ENCODE measurements around the gene MORN5. TPM values are rescaled to one million over a fixed set of nuclear protein-coding genes. Genes with fewer than 3 reads are reported as not detected.

Gene MORN5
- total RNA-seq, 1 experiment from 2014 or later = not detected

- ATAC-seq (no peak), DNase-seq (ENCODE audit: low read depth, low spot score) (no peak)
- POLR2A ChIA-PET = no interaction called here
- Histone ChIP-seq H3K4me3 (ENCODE audit: low read depth in 2 of 2, low read length in 2 of 2) (no peak overlapping the region), H3K36me3 (ENCODE audit: control insufficient read depth, insufficient read depth, low read length) (peaks cover 10% of the 10 kb centered on the region), H3K27ac (ENCODE audit: low read length) (no peak overlapping the region), H3K4me1 (ENCODE audit: control insufficient read depth, insufficient read depth, low read length) (no peaks in the 10 kb centered on the region), H3K27me3 (ENCODE audit: control insufficient read depth, insufficient read depth, low read length) (no peaks in the 10 kb centered on the region), H3K9me3 (ENCODE audit: control insufficient read depth, insufficient read depth, low read depth, low read length) (no peaks in the 10 kb centered on the region)
- no TSS peak for BruUV-seq (replicated peaks)
- TF ChIP-seq POLR2AphosphoS5 (IDR thresholded peaks at IDR 0.05; ENCODE audit: low read depth, low read length) (no peak), TCF7L2 (IDR thresholded peaks at IDR 0.05; ENCODE audit: low read depth, low read length) (no peak), CTCF (IDR thresholded peaks at IDR 0.05) (no peak), REST (IDR thresholded peaks at IDR 0.05; ENCODE audit: insufficient read depth in 1 of 2, low read depth in 2 of 2, low read length in 1 of 2) (no peak), SIN3A (IDR thresholded peaks at IDR 0.05; ENCODE audit: borderline replicate concordance, insufficient read depth, low read depth, low read length) (no peak)
- CTCF ChIA-PET = no interaction called here
- in situ Hi-C loops (cut with HindIII; ENCODE audit: low pct_unique_long_range_greater_than_20kb, low sequenced_read_pairs) = no loop called here
- intact Hi-C loops (cut with micrococcal nuclease; ENCODE audit: unreplicated experiment) = no loop called here
Observed at GRCh38 chr9:122151267-122151828, 8.4 kb upstream of the MORN5 start.

GRCh38 chr9:122155796-122156195 lies 3.9 kb upstream of the MORN5 start:
- ChIA-PET CTCF (interaction anchor here (0.6 kb wide), 1 partner anchor 298 kb away, joined by 4 read pairs; no protein-coding TSS in a partner anchor), POLR2A (no interaction called here)
- in situ Hi-C loops (cut with HindIII; ENCODE audit: low pct_unique_long_range_greater_than_20kb, low sequenced_read_pairs) (no loop called here), intact Hi-C loops (cut with micrococcal nuclease; ENCODE audit: unreplicated experiment) (no loop called here)
- Histone ChIP-seq H3K4me1 (ENCODE audit: control insufficient read depth, insufficient read depth, low read length) (peaks cover 2% of the 10 kb centered on the region; the same call in 1 of the 2 replicates), H3K27ac (ENCODE audit: low read length) (no peak overlapping the region), H3K36me3 (ENCODE audit: control insufficient read depth, insufficient read depth, low read length) (peaks cover 5% of the 10 kb centered on the region), H3K9me3 (ENCODE audit: control insufficient read depth, insufficient read depth, low read depth, low read length) (no peaks in the 10 kb centered on the region), H3K27me3 (ENCODE audit: control insufficient read depth, insufficient read depth, low read length) (no peaks in the 10 kb centered on the region), H3K4me3 (ENCODE audit: low read depth in 2 of 2, low read length in 2 of 2) (no peak overlapping the region)
- no peak for DNase-seq (ENCODE audit: low read depth, low spot score)
- ATAC-seq = no peak
- no peak for TF ChIP-seq CTCF (IDR thresholded peaks at IDR 0.05)
- TF ChIP-seq TCF7L2 (IDR thresholded peaks at IDR 0.05; ENCODE audit: low read depth, low read length) = no peak
- BruUV-seq (replicated peaks) = no TSS peak

Measured in Panc1 (cell line).